BLaER1 treated with 17β-estradiol and CSF1 and Interleukin-3, amounts not matched to agents 10 nM and 100 nM (cell line): Measurements from ENCODE around the gene RAB7A.

Source experiments
- H3K27ac ChIP-seq, 11 experiments: shearing (Covaris generic); formaldehyde crosslinking; 2 replicates each; pipeline ENCODE4 v1.8.1; 2022
- H3K27me3 ChIP-seq, 11 experiments: shearing (Covaris generic); formaldehyde crosslinking; 2 replicates each; pipeline ENCODE4 v1.8.1; 2022
- H3K36me3 ChIP-seq, 11 experiments: shearing (Covaris generic); formaldehyde crosslinking; 2 replicates each; pipeline ENCODE4 v1.8.1; 2022
- H3K4me1 ChIP-seq, 10 experiments: shearing (Covaris generic); formaldehyde crosslinking; 2 replicates each; pipeline ENCODE4 v1.8.1; 2022
- H3K4me2 ChIP-seq, 11 experiments: shearing (Covaris generic); formaldehyde crosslinking; 2 replicates each; pipeline ENCODE4 v1.8.1; 2022
- H3K4me3 ChIP-seq, 10 experiments: shearing (Covaris generic); formaldehyde crosslinking; 2 replicates each; pipeline ENCODE4 v1.8.1; 2022
- H3K9ac ChIP-seq, 11 experiments: shearing (Covaris generic); formaldehyde crosslinking; 2 replicates each; pipeline ENCODE4 v1.8.1; 2022
- H3K9me3 ChIP-seq, 11 experiments: shearing (Covaris generic); formaldehyde crosslinking; replicated peaks in 1 of 11; 2 replicates each; pipeline ENCODE4 v1.8.1; 2022
- H4K20me1 ChIP-seq, 11 experiments: shearing (Covaris generic); formaldehyde crosslinking; 2 replicates each; pipeline ENCODE4 v1.8.1; 2022
- Cebpa-rat ChIP-seq, 11 experiments: shearing (Covaris generic); IDR thresholded peaks; 2 replicates each; pipeline ENCODE4 v1.8.1; 2022

The RAB7A gene

GRCh38 chr3:128841926-128842920 is 116.2 kb downstream of the RAB7A start:
- Histone ChIP-seq H3K4me2 (no peak overlapping the region), H3K36me3 (no peaks in the 10 kb centered on the region), H3K4me1 (peaks cover 24 to 29% (median 28%) of the 10 kb centered on the region in 10 experiments), H3K9ac (no peak overlapping the region), H3K4me3 (no peak overlapping the region), H3K27me3 (no peaks in the 10 kb centered on the region), H4K20me1 (no peaks in the 10 kb centered on the region), H3K9me3 (no peaks in the 10 kb centered on the region), H3K27ac (no peak overlapping the region)
- TF ChIP-seq Cebpa-rat (IDR thresholded peaks at IDR 0.05): no peak

DNA sequence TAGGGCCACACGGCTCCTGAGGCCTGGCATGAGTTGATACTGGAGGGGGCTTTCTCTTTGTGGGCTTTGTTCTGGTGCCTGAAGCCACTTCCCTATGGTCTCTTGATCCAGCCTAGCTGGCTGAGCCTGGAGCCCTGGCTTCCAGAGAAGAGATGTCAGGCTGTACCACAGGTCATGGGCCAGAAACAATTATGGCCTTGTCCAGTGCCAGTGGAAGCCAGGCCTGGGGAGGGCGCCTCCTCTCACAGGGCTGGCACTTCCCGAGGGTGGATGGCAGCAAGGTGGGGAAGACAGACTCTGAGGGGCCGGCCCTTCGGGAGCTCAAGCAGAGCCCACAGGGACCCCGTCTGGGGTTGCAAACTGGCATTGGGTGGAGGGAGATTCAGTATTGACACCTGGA is 118.5 kb downstream of the RAB7A start:
- Histone ChIP-seq H3K27me3 (no peaks in the 10 kb centered on the region), H3K4me1 (peaks cover 24 to 48% (median 39%) of the 10 kb centered on the region in 10 experiments), H4K20me1 (no peaks in the 10 kb centered on the region), H3K4me3 (no peak overlapping the region), H3K4me2 (peak overlapping the region; percentile 80 to 97 (median 89); a peak in 20 of 22 replicates), H3K27ac (peak overlapping the region in 8 of 11 experiments; percentile 32 to 93 (median 88); a peak in 13 of 22 replicates), H3K36me3 (no peaks in the 10 kb centered on the region), H3K9ac (peak overlapping the region in 2 of 11 experiments; percentile 7 to 79; a peak in 2 of 22 replicates), H3K9me3 (no peaks in the 10 kb centered on the region)
- TF ChIP-seq Cebpa-rat (IDR thresholded peaks at IDR 0.05): no peak

- no peak for TF ChIP-seq Cebpa-rat (IDR thresholded peaks at IDR 0.05)
- Histone ChIP-seq H3K9ac (peak overlapping the region in 10 of 11 experiments; percentile 64 to 81 (median 79); a peak in 18 of 22 replicates), H3K36me3 (no peaks in the 10 kb centered on the region), H3K4me3 (peak overlapping the region in 9 of 10 experiments; percentile 32 to 66 (median 49); a peak in 14 of 20 replicates), H3K4me1 (peaks cover 24 to 56% (median 46%) of the 10 kb centered on the region in 10 experiments), H4K20me1 (no peaks in the 10 kb centered on the region), H3K4me2 (peak overlapping the region; percentile 80 to 97 (median 89)), H3K27ac (peak overlapping the region in 10 of 11 experiments; percentile 32 to 93 (median 86); a peak in 17 of 22 replicates), H3K9me3 (no peaks in the 10 kb centered on the region), H3K27me3 (no peaks in the 10 kb centered on the region)
These were observed 119.3 kb downstream of the RAB7A start for GRCh38 chr3:128845119-128845777.

DNA sequence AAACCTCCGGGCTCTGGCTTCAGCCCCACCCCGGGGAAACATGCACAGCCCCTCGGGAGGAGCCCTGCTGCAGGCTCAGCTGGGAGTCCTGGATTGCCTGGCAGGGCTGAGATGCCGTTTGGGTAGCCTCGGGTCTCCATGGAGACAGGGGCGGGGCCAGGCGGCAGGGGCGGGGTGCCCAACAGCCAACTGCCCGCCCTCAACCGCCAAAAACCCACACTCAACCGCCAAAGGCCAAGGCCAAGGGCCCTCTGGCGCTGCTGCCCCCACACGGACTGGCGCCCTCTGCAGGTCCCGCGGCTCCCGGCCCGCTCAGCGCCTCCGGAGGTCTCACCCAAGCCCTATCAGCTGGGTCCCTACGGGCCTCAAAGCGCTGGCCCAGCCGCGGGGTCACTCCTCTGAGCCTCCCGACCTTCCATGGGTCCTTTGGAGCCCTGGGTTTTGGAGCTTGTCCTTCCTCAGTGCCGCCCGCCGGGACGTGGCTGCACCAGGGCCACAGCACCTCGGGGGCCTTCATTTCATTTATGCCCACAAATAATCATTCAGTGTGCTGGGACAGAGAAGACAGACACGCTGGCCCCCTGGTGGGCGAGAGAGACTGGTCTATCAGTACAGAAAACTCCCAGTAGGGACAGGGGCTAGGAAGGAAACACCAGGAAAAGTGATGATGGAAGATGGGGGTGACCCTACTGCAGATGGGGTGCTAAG is 119.9 kb downstream of the RAB7A start:
- H3K9me3 ChIP-seq: no peaks in the 10 kb centered on the region
- no peak for TF ChIP-seq Cebpa-rat (IDR thresholded peaks at IDR 0.05)
- H4K20me1 ChIP-seq: no peaks in the 10 kb centered on the region
- peaks cover 24 to 62% (median 50%) of the 10 kb centered on the region in 10 experiments for H3K4me1 ChIP-seq
- peak overlapping the region in 10 of 11 experiments; percentile 59 to 93 (median 88); a peak in 20 of 22 replicates for H3K27ac ChIP-seq
- peak overlapping the region; percentile 80 to 97 (median 89) for H3K4me2 ChIP-seq
- H3K27me3 ChIP-seq: no peaks in the 10 kb centered on the region
- no peaks in the 10 kb centered on the region for H3K36me3 ChIP-seq
- peak overlapping the region; percentile 64 to 81 (median 79); a peak in 21 of 22 replicates for H3K9ac ChIP-seq
- peak overlapping the region; percentile 25 to 66 (median 48); a peak in 19 of 20 replicates for H3K4me3 ChIP-seq

- Histone ChIP-seq H3K9me3 (peaks cover 0 to 3% (median 1%) of the 10 kb centered on the region in 11 experiments; a peak in 7 of 22 replicates), H3K4me1 (peaks cover 24 to 65% (median 53%) of the 10 kb centered on the region in 10 experiments), H4K20me1 (no peaks in the 10 kb centered on the region), H3K4me3 (peak overlapping the region in 9 of 10 experiments; percentile 25 to 66 (median 49); a peak in 14 of 20 replicates), H3K36me3 (no peaks in the 10 kb centered on the region), H3K9ac (peak overlapping the region; percentile 64 to 81 (median 79); a peak in 21 of 22 replicates), H3K27me3 (no peaks in the 10 kb centered on the region), H3K4me2 (peak overlapping the region; percentile 80 to 97 (median 89)), H3K27ac (peak overlapping the region in 10 of 11 experiments; percentile 59 to 93 (median 88); a peak in 19 of 22 replicates)
- no peak for TF ChIP-seq Cebpa-rat (IDR thresholded peaks at IDR 0.05)
These were observed 120.5 kb downstream of the RAB7A start for GRCh38 chr3:128846486-128846891.

- no peaks in the 10 kb centered on the region for H3K27me3 ChIP-seq
- H3K4me2 ChIP-seq: peak overlapping the region in 9 of 11 experiments; percentile 80 to 97 (median 88); a peak in 9 of 22 replicates
- peaks cover 0 to 7% (median 0%) of the 10 kb centered on the region in 11 experiments; a peak in 1 of 22 replicates for H3K36me3 ChIP-seq
- no peak for TF ChIP-seq Cebpa-rat (IDR thresholded peaks at IDR 0.05)
- no peaks in the 10 kb centered on the region for H4K20me1 ChIP-seq
- H3K9ac ChIP-seq: peak overlapping the region in 1 of 11 experiments; percentile 79; a peak in 1 of 22 replicates
- no peak overlapping the region for H3K4me3 ChIP-seq
- H3K27ac ChIP-seq: peak overlapping the region in 8 of 11 experiments; percentile 81 to 93 (median 88); a peak in 10 of 22 replicates
- H3K4me1 ChIP-seq: peaks cover 24 to 70% (median 56%) of the 10 kb centered on the region in 10 experiments
- H3K9me3 ChIP-seq: peaks cover 7 to 17% (median 15%) of the 10 kb centered on the region in 11 experiments; a peak in 21 of 22 replicates
These were observed 121.8 kb downstream of the RAB7A start for GRCh38 chr3:128847666-128848370.

DNA sequence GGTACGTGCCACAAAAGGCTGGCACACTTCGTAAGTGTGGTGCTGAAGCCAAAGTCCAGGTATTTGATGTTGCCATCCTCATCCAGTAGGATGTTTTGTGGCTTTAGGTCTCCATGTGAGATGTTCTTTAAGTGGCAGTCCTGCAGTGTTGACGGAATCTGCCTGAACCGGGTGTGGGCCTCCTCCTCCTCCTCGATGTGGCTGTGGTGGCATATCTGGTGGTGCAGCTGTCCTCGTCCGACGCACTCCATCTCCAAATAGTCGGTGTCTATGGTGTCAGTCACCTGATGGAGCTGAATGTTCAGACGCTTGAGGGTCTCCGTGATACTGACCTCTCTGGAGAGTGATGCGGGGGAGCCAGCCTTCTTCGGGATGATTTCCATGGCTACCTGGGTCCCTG is 123.0 kb downstream of the RAB7A start:
- no peak for TF ChIP-seq Cebpa-rat (IDR thresholded peaks at IDR 0.05)

More for the DNA sequence above, 123.0 kb downstream of the RAB7A start:
- Histone ChIP-seq H3K27me3 (no peaks in the 10 kb centered on the region), H3K36me3 (peaks cover 0 to 14% (median 6%) of the 10 kb centered on the region in 11 experiments; a peak in 8 of 22 replicates), H3K9me3 (peaks cover 18 to 28% (median 26%) of the 10 kb centered on the region in 11 experiments), H3K9ac (no peak overlapping the region), H4K20me1 (no peaks in the 10 kb centered on the region), H3K4me3 (no peak overlapping the region), H3K27ac (peak overlapping the region in 3 of 11 experiments; percentile 40 to 53 (median 46); a peak in 3 of 22 replicates), H3K4me1 (peaks cover 24 to 76% (median 56%) of the 10 kb centered on the region in 10 experiments), H3K4me2 (no peak overlapping the region)
